ENCODE measurements around the gene CCDC7.
"Not testable (repeated sequence)": the region's sequence is repeated elsewhere in the genome, so short reads cannot be mapped to it uniquely, and the experiment has no call there.

Gene CCDC7

GRCh38 chr10:32459051-32459698 lies 13.2 kb downstream of the CCDC7 start:
- peak in 3 of 5 experiments; percentile 33 to 89 (median 68) for DNase-seq

DNA sequence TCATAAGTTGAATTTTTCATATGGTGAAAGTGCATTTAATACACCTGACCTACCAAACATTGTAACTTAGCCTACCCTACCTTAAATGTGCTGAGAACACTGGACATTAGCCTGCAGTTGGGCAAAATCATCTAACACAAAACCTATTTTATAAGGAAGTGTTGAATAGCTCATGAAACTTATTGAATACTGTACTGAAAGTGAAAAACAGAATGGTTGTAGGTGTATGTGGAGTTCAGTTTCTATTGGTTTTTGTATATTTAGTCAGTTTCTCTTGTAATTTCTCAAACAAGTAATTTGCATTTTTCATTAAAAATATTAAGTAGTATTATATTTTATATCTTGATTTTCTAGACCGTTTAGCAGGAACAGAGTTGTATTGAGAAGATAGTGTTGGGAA lies 15.3 kb downstream of the CCDC7 start:
- no peak for DNase-seq

- no peak for DNase-seq
Measured at GRCh38 chr10:32471232-32471631, 25.3 kb downstream of the CCDC7 start.

DNA sequence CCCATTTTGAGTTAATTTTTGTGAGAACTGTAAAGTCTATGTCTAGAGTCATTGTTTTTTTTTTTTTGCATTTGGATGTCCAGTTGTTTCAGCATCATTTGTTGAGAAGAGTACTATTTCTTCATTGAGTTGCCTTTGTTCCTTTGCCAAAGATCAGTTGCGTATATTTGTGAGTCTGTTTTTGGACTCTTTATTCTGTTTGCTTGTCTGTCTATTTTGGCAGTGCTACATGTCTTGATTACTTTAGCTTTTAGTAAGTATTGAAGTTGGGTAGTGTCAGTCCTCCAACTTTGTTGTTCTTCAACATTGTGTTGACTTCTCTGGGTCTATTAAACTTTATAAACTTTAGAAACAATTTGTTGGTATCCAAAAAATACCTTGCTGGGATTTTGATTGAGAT lies 31.6 kb downstream of the CCDC7 start:
- no peak for DNase-seq

DNA sequence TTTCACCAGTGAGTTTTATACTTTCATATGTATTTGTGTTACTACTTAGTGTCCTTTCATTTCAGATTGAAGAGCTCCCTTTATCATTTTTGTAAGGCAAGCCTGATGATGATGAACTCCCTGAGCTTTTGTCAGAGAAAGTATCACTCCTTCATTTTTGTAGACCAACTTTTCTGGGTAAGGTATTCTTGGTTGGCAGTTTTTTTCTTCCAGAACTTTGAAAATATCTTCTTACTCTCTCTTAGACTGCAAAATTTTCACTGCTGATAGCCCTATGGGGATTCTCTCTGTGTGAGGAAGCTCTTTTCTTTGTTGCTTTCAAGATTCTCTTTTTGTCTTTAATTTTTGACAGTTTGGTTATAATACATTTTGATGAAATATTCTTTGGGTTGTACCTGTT lies 35.7 kb downstream of the CCDC7 start:
- no peak for DNase-seq

GRCh38 chr10:32483019-32483502 lies 37.1 kb downstream of the CCDC7 start:
- not testable (repeated sequence) for DNase-seq

DNA sequence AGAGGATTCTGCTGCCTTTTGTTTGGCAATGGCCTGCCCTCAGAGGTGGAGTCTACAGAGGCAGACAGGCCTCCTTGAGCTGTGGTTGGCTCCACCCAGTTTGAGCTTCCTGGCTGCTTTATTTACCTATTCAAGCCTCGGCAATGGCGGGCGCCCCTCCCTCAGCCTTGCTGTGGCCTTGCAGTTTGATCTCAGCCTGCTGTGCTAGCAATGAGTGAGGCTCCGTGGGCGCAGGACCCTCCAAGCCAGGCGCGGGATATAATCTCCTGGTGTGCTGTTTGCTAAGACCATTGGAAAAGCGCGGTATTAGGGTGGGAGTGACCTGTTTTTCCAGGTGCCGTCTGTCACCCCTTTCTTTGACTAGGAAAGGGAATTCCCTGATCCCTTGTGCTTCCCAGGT lies 42.1 kb downstream of the CCDC7 start:
- DNase-seq: not testable (repeated sequence)

- DNase-seq: no peak
Measured at GRCh38 chr10:32489158-32489557, 43.2 kb downstream of the CCDC7 start.

GRCh38 chr10:32489901-32490300 lies 44.0 kb downstream of the CCDC7 start:
- no peak for DNase-seq

GRCh38 chr10:32494562-32494961 lies 48.6 kb downstream of the CCDC7 start:
- DNase-seq: not testable (repeated sequence)

DNA sequence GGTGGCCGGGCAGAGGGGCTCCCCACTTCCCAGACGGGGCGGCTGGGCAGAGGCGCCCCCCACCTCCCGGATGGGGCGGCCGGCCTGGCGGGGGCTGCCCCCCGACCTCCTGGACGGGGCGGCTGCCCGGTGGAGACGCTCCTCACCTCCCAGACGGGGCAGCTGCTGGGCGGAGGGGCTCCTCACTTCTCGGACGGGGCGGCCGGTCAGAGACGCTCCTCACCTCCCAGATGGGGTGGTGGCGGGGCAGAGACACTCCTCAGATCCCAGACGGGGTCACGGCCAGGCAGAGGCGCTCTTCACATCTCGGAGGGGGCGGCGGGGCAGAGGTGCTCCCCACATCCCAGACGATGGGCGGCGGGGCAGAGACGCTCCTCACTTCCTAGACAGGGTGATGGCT lies 54.2 kb downstream of the CCDC7 start:
- DNase-seq: not testable (repeated sequence)

- no peak for DNase-seq
Measured at GRCh38 chr10:32501906-32502305, 56.0 kb downstream of the CCDC7 start.

DNA sequence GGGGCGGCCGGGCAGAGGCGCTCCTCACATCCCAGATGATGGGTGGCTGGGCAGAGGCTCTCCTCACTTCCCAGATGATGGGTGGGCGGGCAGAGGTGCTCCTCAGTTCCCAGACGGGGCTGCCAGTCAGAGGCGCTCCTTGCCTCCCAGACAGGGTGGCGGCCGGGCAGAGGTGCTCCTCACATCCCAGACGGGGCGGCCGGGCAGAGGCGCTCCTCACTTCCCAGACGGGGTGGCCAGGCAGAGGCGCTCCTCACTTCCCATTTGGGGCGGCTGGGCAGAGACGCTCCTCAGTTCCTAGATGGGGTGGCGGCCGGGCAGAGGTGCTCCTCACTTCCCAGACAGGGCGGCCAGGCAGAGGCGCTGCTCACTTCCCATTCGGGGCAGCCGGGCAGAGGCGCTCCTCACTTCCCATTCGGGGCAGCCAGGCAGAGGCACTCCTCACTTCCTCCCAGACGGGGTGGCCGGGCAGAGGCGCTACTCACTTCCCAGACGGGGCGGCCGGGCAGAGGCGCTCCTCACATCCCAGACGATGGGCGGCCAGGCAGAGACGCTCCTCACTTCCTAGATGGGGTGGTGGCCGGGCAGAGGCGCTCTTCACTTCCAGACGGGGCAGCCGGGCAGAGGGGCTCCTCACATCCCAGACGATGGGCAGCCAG lies 60.0 kb downstream of the CCDC7 start:
- not testable (repeated sequence) for DNase-seq

DNA sequence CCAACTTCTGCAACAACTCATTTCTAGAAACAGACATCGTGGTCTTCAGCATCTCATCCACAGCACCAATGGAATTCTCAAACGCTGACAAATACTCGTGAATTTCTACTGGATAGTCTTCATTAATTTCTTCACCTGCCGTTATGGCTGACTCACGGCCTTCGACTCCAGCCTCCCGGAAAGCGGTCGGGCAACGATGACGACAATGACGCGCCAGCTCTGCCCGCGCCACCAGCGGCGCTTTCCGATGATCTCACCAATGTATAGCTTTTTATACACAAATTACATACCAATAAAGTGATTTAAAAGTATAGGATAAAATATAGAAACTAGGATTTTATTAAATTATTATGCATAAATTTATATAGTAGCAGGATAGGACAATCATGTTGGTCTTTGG lies 65.7 kb downstream of the CCDC7 start:
- no peak for DNase-seq

GRCh38 chr10:32516567-32517495 lies 70.9 kb downstream of the CCDC7 start:
- no peak for DNase-seq

DNA sequence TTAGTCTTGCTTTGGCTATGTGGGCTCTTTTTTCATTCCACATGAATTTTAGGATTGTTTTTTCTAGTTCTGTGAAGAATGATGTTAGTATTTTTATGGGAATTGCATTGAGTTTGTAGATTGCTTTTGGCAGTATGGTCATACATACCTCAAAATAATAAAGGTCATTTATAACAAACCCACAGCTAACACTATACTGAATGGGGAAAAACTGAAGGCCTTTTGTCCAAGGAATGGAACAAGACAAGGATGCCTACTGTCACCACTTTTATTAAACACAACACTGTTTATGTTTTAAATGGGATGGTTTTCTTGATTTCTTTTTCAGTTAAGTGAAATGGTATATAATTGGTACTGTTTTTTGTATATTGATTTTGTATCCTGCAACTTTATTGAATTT lies 84.3 kb downstream of the CCDC7 start:
- DNase-seq: no peak

DNA sequence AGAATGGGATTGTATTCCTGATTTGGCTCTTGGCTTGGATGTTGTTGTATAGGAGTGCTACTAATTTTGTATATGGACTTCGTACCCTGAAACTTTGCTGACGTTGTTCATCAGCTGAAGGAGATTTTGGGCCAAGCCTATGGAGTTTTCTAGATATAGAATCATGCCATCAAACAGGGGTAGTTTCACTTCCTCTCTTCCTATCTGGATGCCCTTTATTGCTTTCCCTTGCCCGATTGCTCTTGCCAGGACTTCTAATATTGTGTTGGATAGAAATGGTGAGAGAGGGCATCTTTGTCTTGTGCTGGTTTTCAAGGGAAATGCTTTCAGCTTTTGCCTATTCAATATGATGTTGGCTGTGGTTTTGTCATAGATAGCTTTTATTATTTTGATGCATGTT lies 92.3 kb downstream of the CCDC7 start:
- no peak for DNase-seq

DNA sequence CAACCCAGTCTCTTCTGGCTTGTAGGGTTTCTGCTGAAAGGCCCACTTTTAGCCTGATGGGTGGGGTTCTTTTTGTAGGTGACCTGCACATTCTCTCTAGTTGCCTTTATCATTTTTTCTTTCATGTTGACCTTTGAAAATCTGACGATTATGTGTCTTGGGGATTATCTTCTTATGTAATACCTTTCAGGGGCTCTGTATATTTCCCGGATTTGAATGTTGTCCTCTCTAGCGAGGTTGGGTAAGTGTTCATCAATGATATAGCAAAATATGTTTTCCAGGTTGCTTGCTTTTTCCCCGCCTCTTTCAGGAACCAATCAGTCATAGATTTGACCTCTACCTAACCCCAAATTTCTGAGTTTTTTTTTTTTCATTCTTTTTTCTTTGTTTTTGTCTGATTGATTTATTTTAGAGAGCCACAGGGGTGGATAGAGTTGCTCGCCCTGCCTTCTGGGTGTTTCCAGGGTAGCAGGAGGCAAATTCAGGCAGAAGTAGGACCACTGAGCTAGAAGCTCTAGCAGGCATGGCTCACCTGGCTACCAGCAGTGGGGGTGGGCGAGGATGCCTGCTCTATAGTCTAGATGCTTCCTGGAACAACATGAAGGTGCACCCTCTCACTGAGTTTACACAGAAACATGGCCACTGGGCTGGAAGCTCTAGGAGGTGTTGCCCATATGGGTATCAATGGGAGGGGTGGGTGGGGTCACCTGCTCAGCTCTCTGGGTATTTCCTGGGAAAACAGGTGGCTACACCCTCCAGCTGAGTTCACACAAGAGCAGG lies 94.9 kb downstream of the CCDC7 start:
- no peak for DNase-seq

- no peak for DNase-seq
Measured at GRCh38 chr10:32548208-32548607, 102.3 kb downstream of the CCDC7 start.

- DNase-seq: no peak
Measured at GRCh38 chr10:32556783-32557395, 110.9 kb downstream of the CCDC7 start.

- DNase-seq: not testable (repeated sequence)
Measured at GRCh38 chr10:32562695-32563094, 116.8 kb downstream of the CCDC7 start.

- no peak for DNase-seq
Measured at GRCh38 chr10:32577448-32577847, 131.5 kb downstream of the CCDC7 start.
